HepG2 (cell line): ENCODE measurements around the gene NEU1. TPM values are rescaled to one million over a fixed set of nuclear protein-coding genes. Genes with fewer than 3 reads are reported as not detected.

Experiments
- ETS1 ChIP-seq: sonication (generic); formaldehyde crosslinking; IDR thresholded peaks from 2 replicates; pipeline ENCODE4 v1.4.0; 2020; ENCODE audit warnings: missing genetic modification reagents
- HNRNPK ChIP-seq: fragments of 200-400 bp; formaldehyde crosslinking; IDR thresholded peaks from 2 replicates; pipeline ENCODE4 v1.6.1; 2018; ENCODE audit warnings: low read length, low read depth, moderate library complexity, mild to moderate bottlenecking; ENCODE audit not compliant: poor library complexity, severe bottlenecking
- JDP2 ChIP-seq: sonication (generic); formaldehyde crosslinking; IDR thresholded peaks from 2 replicates; pipeline ENCODE4 v1.8.1; 2022; ENCODE audit warnings: missing genetic modification reagents, borderline replicate concordance
- KLF9 ChIP-seq: IDR thresholded peaks from 2 replicates; pipeline ENCODE4 v1.6.1; 2016; ENCODE audit warnings: low read depth
- MED8 ChIP-seq: sonication (generic); formaldehyde crosslinking; IDR thresholded peaks from 2 replicates; pipeline ENCODE4 v1.8.1; 2023; ENCODE audit warnings: mild to moderate bottlenecking, missing genetic modification reagents; ENCODE audit not compliant: insufficient replicate concordance
- MYC ChIP-seq: sonication (generic); formaldehyde crosslinking; IDR thresholded peaks from 2 replicates; pipeline ENCODE4 v1.9.0; 2021; ENCODE audit warnings: missing genetic modification reagents, borderline replicate concordance
- NAIF1 ChIP-seq: sonication (generic); formaldehyde crosslinking; IDR thresholded peaks from 2 replicates; pipeline ENCODE4 v1.5.0; 2020; ENCODE audit warnings: mild to moderate bottlenecking, missing genetic modification reagents, borderline replicate concordance
- ONECUT2 ChIP-seq: sonication (generic); formaldehyde crosslinking; IDR thresholded peaks from 2 replicates; pipeline ENCODE4 v1.4.0; 2020; ENCODE audit warnings: missing genetic modification reagents
- SAFB2 ChIP-seq: sonication (generic); formaldehyde crosslinking; IDR thresholded peaks from 2 replicates; pipeline ENCODE4 v1.5.1; 2020; ENCODE audit warnings: missing genetic modification reagents, low read depth, mild to moderate bottlenecking, borderline replicate concordance
- SIN3B ChIP-seq: fragments of 150-350 bp; IDR thresholded peaks from 2 replicates; pipeline ENCODE4 v1.6.1; 2014; ENCODE audit warnings: low read length
- SMAD9 ChIP-seq: sonication (generic); formaldehyde crosslinking; IDR thresholded peaks from 2 replicates; pipeline ENCODE4 v1.5.1; 2020; ENCODE audit warnings: mild to moderate bottlenecking, missing genetic modification reagents
- SP5 ChIP-seq: IDR thresholded peaks from 2 replicates; pipeline ENCODE4 v1.6.1; 2016; ENCODE audit warnings: low read depth, borderline replicate concordance
- TBX3 ChIP-seq: fragments of 450-650 bp; IDR thresholded peaks from 2 replicates; pipeline ENCODE4 v1.6.1; 2017; ENCODE audit warnings: antibody characterized with exemption, mild to moderate bottlenecking, inconsistent platforms, borderline replicate concordance
- ZFAT ChIP-seq: sonication (generic); formaldehyde crosslinking; conservative IDR thresholded peaks from 2 replicates; pipeline ENCODE4 v1.8.1; 2023; ENCODE audit warnings: missing genetic modification reagents, inconsistent platforms
- ZNF260 ChIP-seq: sonication (generic); formaldehyde crosslinking; IDR thresholded peaks from 2 replicates; pipeline ENCODE4 v1.4.0; 2020; ENCODE audit warnings: missing genetic modification reagents, low read depth, mild to moderate bottlenecking, borderline replicate concordance
- ZNF382 ChIP-seq: sonication (generic); formaldehyde crosslinking; IDR thresholded peaks from 2 replicates; pipeline ENCODE4 v1.5.0; 2020; ENCODE audit warnings: missing genetic modification reagents, mild to moderate bottlenecking, borderline replicate concordance
- ZNF451 ChIP-seq: sonication (generic); formaldehyde crosslinking; IDR thresholded peaks from 2 replicates; pipeline ENCODE4 v1.5.0; 2020; ENCODE audit warnings: mild to moderate bottlenecking, missing genetic modification reagents
- ZNF546 ChIP-seq: sonication (generic); formaldehyde crosslinking; conservative IDR thresholded peaks from 2 replicates; pipeline ENCODE4 v1.8.1; 2023; ENCODE audit warnings: mild to moderate bottlenecking, missing genetic modification reagents
- polyA plus RNA-seq, 8 experiments: library from polyadenylated mRNA; depleted of rRNA in 3 of 8; stranded (reverse) in 7 of 8; unstranded in 1 of 8; fragments of >200 nt; fragmentation: Illumina TruSeq in 4 of 8; extraction: Trizol in 4 of 8; gene quantifications; 2 replicates each; pipeline versions ENCODE4 v1.2.1 to v1.2.3, GENCODE V29; 2011 to 2016; ENCODE audit warnings: low read depth in 4 of 8, missing spikeins in 1 of 8, mixed read lengths in 1 of 8; ENCODE audit not compliant: insufficient read depth in 1 of 8
- total RNA-seq, 5 experiments: library from RNA; depleted of rRNA; stranded (reverse); fragments of >200 nt; fragmentation: Illumina TruSeq; extraction: Trizol; gene quantifications; 2 replicates each; pipeline ENCODE4 v1.2.3, GENCODE V29; 2016; ENCODE audit warnings: low read depth in 1 of 5
- TF ChIP-seq, protein P1 (sequence below): sonication (generic); formaldehyde crosslinking; IDR thresholded peaks from 2 replicates; pipeline ENCODE4 v1.9.0; 2021; ENCODE audit warnings: missing genetic modification reagents, borderline replicate concordance
- TF ChIP-seq, protein P2 (sequence below): sonication (generic); formaldehyde crosslinking; IDR thresholded peaks from 2 replicates; pipeline ENCODE4 v1.4.0; 2020; ENCODE audit warnings: mild to moderate bottlenecking, missing genetic modification reagents, borderline replicate concordance
- TF ChIP-seq, protein P3 (sequence below): IDR thresholded peaks from 2 replicates; pipeline ENCODE4 v1.6.1; 2016; ENCODE audit warnings: missing genetic modification reagents, missing compliant biosample characterization

The NEU1 gene
- total and polyA plus RNA-seq, 2 of the 13 experiments (the other 11 are each of a cell fraction or from before 2014, with no cell fraction given) = 215 to 297 TPM

DNA sequence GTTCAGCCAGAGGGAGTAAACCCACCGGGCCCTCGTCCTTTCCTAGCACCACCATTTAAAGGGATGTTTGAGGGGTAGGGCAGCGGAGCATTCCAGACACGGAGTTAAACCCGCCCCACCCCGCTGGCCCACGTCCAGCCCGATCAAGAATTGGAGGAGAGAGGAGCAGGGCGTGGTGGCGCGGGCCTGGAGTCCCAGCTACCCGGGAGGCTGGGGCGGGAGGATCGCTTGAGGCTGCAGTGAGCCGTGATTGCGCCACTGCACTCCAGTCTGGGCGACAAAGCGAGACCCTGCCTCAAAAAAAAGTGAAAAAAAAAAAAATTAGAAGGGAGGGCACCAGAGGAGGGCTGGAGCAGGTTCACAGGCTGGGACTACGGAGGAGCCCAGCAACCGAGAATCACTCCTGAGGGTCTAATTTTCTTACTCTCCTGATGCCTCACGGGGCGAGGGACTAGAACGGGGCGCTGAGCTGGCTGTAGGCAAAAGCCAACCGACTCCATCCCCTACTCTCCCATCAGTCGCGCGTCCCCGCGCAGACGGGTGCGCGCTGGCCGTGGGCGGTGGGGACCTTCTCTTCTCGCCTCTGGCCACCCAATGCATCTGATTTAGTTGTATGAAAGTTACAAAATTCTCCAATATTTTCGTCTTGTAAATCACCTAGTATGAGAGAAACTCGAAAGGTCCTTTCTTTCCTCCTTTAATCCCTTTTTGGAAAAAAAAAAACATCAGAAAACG lies 41.2 kb downstream of the NEU1 start (continued):
- TF ChIP-seq, protein P1, sequence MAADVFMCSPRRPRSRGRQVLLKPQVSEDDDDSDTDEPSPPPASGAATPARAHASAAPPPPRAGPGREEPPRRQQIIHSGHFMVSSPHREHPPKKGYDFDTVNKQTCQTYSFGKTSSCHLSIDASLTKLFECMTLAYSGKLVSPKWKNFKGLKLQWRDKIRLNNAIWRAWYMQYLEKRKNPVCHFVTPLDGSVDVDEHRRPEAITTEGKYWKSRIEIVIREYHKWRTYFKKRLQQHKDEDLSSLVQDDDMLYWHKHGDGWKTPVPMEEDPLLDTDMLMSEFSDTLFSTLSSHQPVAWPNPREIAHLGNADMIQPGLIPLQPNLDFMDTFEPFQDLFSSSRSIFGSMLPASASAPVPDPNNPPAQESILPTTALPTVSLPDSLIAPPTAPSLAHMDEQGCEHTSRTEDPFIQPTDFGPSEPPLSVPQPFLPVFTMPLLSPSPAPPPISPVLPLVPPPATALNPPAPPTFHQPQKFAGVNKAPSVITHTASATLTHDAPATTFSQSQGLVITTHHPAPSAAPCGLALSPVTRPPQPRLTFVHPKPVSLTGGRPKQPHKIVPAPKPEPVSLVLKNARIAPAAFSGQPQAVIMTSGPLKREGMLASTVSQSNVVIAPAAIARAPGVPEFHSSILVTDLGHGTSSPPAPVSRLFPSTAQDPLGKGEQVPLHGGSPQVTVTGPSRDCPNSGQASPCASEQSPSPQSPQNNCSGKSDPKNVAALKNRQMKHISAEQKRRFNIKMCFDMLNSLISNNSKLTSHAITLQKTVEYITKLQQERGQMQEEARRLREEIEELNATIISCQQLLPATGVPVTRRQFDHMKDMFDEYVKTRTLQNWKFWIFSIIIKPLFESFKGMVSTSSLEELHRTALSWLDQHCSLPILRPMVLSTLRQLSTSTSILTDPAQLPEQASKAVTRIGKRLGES (CRISPR knock-in tag) = no peak
- TF ChIP-seq ZNF546 (no peak), SAFB2 (CRISPR knock-in tag) (no peak), MYC (CRISPR knock-in tag) (0 out of 2 replicates have a peak, but pooled peaks have one; percentile 7), JDP2 (no peak), SIN3B (no peak), NAIF1 (CRISPR knock-in tag) (no peak), MED8 (CRISPR knock-in tag) (no peak), HNRNPK (no peak), ZNF260 (no peak), ZFAT (no peak), ZNF382 (CRISPR knock-in tag) (no peak), KLF9 (CRISPR knock-in tag) (no peak; the same call in 1 of the 2 replicates), ONECUT2 (no peak), SMAD9 (CRISPR knock-in tag) (no peak), TBX3 (no peak), ZNF451 (no peak), ETS1 (CRISPR knock-in tag) (no peak), SP5 (no peak)
- TF ChIP-seq, protein P2, sequence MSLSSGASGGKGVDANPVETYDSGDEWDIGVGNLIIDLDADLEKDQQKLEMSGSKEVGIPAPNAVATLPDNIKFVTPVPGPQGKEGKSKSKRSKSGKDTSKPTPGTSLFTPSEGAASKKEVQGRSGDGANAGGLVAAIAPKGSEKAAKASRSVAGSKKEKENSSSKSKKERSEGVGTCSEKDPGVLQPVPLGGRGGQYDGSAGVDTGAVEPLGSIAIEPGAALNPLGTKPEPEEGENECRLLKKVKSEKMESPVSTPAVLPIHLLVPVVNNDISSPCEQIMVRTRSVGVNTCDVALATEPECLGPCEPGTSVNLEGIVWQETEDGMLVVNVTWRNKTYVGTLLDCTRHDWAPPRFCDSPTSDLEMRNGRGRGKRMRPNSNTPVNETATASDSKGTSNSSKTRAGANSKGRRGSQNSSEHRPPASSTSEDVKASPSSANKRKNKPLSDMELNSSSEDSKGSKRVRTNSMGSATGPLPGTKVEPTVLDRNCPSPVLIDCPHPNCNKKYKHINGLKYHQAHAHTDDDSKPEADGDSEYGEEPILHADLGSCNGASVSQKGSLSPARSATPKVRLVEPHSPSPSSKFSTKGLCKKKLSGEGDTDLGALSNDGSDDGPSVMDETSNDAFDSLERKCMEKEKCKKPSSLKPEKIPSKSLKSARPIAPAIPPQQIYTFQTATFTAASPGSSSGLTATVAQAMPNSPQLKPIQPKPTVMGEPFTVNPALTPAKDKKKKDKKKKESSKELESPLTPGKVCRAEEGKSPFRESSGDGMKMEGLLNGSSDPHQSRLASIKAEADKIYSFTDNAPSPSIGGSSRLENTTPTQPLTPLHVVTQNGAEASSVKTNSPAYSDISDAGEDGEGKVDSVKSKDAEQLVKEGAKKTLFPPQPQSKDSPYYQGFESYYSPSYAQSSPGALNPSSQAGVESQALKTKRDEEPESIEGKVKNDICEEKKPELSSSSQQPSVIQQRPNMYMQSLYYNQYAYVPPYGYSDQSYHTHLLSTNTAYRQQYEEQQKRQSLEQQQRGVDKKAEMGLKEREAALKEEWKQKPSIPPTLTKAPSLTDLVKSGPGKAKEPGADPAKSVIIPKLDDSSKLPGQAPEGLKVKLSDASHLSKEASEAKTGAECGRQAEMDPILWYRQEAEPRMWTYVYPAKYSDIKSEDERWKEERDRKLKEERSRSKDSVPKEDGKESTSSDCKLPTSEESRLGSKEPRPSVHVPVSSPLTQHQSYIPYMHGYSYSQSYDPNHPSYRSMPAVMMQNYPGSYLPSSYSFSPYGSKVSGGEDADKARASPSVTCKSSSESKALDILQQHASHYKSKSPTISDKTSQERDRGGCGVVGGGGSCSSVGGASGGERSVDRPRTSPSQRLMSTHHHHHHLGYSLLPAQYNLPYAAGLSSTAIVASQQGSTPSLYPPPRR (CRISPR knock-in tag) = no peak
- TF ChIP-seq, protein P3, sequence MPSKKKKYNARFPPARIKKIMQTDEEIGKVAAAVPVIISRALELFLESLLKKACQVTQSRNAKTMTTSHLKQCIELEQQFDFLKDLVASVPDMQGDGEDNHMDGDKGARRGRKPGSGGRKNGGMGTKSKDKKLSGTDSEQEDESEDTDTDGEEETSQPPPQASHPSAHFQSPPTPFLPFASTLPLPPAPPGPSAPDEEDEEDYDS (CRISPR knock-in tag) = no peak
